ENCODE measurements around the gene TOX2. TPM values are rescaled to one million over a fixed set of nuclear protein-coding genes. Genes with fewer than 3 reads are reported as not detected.
A peak's percentile ranks its signal among the peaks of the same experiment; 100 is the strongest.

Gene TOX2
- total RNA-seq, 1 donor from 2014 or later: 24.3 TPM

DNA sequence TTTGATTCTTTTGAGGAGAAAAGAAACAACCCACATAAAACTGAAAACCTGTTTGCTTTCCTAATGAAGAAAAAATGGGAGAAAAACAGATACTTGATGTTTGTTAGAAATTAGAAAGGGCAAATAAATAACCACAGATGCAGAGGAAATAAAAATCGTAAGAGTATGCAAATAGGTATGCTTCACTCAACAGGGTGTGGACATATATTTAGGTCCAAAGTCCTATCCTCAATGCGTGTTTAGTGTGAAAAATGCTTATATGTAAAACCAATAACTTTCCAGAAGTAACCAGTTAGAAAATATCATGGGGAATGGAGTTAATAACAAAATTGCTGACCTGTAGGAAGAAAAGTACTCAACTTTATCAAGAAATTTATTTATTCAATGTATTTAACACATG is 135.7 kb downstream of the TOX2 start:
- intact Hi-C loops (cut with DNase I): no loop called here
- no peak overlapping the region for H3K27ac ChIP-seq
- TF ChIP-seq, protein P1, sequence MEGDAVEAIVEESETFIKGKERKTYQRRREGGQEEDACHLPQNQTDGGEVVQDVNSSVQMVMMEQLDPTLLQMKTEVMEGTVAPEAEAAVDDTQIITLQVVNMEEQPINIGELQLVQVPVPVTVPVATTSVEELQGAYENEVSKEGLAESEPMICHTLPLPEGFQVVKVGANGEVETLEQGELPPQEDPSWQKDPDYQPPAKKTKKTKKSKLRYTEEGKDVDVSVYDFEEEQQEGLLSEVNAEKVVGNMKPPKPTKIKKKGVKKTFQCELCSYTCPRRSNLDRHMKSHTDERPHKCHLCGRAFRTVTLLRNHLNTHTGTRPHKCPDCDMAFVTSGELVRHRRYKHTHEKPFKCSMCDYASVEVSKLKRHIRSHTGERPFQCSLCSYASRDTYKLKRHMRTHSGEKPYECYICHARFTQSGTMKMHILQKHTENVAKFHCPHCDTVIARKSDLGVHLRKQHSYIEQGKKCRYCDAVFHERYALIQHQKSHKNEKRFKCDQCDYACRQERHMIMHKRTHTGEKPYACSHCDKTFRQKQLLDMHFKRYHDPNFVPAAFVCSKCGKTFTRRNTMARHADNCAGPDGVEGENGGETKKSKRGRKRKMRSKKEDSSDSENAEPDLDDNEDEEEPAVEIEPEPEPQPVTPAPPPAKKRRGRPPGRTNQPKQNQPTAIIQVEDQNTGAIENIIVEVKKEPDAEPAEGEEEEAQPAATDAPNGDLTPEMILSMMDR (IDR thresholded peaks at IDR 0.05): no peak
- DNase-seq: no peak
- no peaks in the 10 kb centered on the region for H3K36me3 ChIP-seq
- ATAC-seq: no peak
- no peaks in the 10 kb centered on the region for H3K27me3 ChIP-seq
- no peak overlapping the region for H3K4me3 ChIP-seq
- H3K9me3 ChIP-seq: no peaks in the 10 kb centered on the region
- H3K4me1 ChIP-seq: no peaks in the 10 kb centered on the region

DNA sequence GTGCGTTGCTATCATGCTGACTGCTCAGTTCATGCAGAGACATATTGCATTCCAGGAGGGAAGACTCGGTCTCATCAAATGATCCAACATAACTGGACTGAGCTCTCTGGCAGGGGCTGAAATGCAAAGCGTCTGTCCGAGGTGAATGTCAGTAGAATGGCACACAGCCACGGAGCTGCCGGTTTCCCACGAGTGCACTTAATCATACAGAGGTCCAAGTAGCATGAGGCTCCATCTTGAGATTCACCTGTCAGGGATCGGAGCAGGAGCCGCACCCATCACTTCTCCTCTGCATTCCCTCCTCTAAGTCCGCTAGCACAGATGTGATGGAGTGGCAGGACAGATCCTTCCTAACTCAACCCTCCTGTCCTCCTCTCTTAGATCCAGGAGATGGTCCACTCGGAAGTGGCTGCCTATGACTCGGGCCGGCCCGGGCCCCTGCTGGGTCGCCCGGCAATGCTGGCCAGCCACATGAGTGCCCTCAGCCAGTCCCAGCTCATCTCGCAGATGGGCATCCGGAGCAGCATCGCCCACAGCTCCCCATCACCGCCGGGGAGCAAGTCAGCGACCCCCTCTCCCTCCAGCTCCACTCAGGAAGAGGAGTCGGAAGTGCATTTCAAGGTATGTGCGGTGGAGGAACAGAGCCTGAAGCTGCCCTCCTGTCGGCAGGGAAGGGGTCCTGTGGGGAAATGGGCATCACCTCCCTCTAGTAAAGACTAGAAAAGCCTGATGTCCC is 136.4 kb downstream of the TOX2 start:
- Histone ChIP-seq H3K36me3 (no peaks in the 10 kb centered on the region), H3K9me3 (no peaks in the 10 kb centered on the region), H3K27me3 (no peaks in the 10 kb centered on the region), H3K4me3 (no peak overlapping the region), H3K27ac (no peak overlapping the region), H3K4me1 (no peaks in the 10 kb centered on the region)
- intact Hi-C loops (cut with DNase I): no loop called here
- TF ChIP-seq, protein P1 (IDR thresholded peaks at IDR 0.05): no peak
- ATAC-seq (peak; percentile 13), DNase-seq (peak; percentile 54)

DNA sequence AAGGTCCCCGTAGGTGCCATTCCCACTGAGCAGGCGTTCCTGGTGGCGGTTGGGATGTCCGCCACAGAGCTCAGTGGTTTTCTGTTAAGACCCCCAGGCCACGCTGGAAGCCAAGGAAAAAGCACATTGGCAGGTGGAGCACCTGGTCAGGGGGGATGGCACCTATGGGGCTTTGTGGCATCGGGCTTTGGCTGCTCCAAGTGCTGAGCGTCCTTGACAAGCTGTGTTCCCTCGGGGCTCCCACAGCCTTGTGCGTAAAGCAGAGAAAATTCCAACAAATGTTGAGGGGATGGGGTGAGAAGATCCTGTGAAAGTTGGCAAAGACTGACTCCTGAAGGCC is 137.0 kb downstream of the TOX2 start:
- no peaks in the 10 kb centered on the region for H3K4me1 ChIP-seq
- H3K9me3 ChIP-seq: no peaks in the 10 kb centered on the region
- no peak overlapping the region for H3K27ac ChIP-seq
- peak; percentile 51 for DNase-seq
- H3K4me3 ChIP-seq: no peak overlapping the region
- TF ChIP-seq, protein P1 (IDR thresholded peaks at IDR 0.05): no peak
- H3K36me3 ChIP-seq: no peaks in the 10 kb centered on the region
- intact Hi-C loops (cut with DNase I): no loop called here
- ATAC-seq: no peak
- no peaks in the 10 kb centered on the region for H3K27me3 ChIP-seq

DNA sequence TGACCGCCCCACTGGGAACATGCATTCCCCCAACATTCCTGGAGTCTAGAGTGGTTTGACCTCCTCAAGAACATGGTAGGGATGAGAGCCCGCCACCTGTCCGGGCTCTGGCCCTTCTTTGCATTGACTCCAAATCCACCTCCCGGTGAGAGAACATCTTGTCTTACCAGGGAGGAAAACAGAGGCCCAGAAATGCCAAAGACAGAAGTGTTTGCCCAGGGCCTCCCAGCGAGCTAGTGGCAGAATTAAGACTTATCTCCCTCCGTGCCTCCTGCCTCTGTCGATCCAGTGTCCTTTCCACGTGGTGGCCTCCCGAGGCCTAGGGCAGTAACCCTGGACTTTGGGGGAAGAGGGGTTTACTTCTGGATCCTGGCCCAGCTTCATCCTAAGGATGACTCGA is 137.5 kb downstream of the TOX2 start:
- H3K36me3 ChIP-seq: no peaks in the 10 kb centered on the region
- no peaks in the 10 kb centered on the region for H3K4me1 ChIP-seq
- no peak overlapping the region for H3K27ac ChIP-seq
- H3K27me3 ChIP-seq: no peaks in the 10 kb centered on the region
- no peak for ATAC-seq
- peak; percentile 50 for DNase-seq
- H3K4me3 ChIP-seq: no peak overlapping the region
- no peaks in the 10 kb centered on the region for H3K9me3 ChIP-seq
- intact Hi-C loops (cut with DNase I): no loop called here
- TF ChIP-seq, protein P1 (IDR thresholded peaks at IDR 0.05): no peak

DNA sequence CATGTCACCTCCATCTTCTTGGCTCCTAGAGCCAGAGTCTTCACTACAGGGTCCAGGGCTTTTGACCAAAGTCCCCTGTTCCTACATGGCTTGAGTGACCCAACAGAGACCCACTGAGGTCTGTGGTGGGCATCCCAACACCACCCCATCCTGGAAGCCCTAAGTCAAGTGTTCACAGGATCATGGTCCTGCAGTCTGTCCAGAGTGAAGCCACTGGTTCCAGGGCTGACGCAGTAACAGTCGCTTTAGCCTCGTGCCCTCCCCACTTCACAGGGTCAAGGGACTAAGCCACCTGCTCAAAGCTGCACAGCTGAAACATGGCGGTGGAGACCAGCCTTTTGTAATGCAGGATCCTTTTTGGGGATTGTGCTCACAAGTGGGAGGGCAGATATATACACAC is 138.4 kb downstream of the TOX2 start:
- DNase-seq (peak; percentile 27), ATAC-seq (no peak)
- no peaks in the 10 kb centered on the region for H3K27me3 ChIP-seq
- no peaks in the 10 kb centered on the region for H3K4me1 ChIP-seq
- no peaks in the 10 kb centered on the region for H3K36me3 ChIP-seq
- H3K9me3 ChIP-seq: no peaks in the 10 kb centered on the region
- intact Hi-C loops (cut with DNase I): no loop called here
- TF ChIP-seq, protein P1 (IDR thresholded peaks at IDR 0.05): no peak
- H3K27ac ChIP-seq: no peak overlapping the region
- no peak overlapping the region for H3K4me3 ChIP-seq

DNA sequence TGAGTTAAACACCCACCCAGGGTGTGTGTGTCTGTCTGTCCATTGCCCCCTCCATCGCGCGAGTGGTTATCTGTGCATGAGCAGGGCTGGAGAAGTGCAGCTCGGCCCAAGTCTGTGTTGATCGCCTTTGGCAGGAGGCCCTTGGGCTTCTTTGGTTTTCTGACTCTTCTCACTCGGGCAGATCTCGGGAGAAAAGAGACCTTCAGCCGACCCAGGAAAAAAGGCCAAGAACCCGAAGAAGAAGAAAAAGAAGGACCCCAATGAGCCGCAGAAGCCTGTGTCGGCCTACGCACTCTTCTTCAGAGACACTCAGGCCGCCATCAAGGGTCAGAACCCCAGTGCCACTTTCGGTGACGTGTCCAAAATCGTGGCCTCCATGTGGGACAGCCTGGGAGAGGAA is 139.5 kb downstream of the TOX2 start:
- ATAC-seq: no peak
- H3K4me1 ChIP-seq: no peaks in the 10 kb centered on the region

More for the DNA sequence above, 139.5 kb downstream of the TOX2 start:
- TF ChIP-seq, protein P1 (IDR thresholded peaks at IDR 0.05): no peak
- H3K36me3 ChIP-seq: no peaks in the 10 kb centered on the region
- no peaks in the 10 kb centered on the region for H3K27me3 ChIP-seq
- H3K9me3 ChIP-seq: no peaks in the 10 kb centered on the region
- intact Hi-C loops (cut with DNase I): no loop called here
- no peak overlapping the region for H3K4me3 ChIP-seq
- DNase-seq: peak; percentile 43
- no peak overlapping the region for H3K27ac ChIP-seq

All from upper lobe of right lung (tissue), 1 donor.